ENCODE results near the gene ITPR2.

The ITPR2 gene

DNA sequence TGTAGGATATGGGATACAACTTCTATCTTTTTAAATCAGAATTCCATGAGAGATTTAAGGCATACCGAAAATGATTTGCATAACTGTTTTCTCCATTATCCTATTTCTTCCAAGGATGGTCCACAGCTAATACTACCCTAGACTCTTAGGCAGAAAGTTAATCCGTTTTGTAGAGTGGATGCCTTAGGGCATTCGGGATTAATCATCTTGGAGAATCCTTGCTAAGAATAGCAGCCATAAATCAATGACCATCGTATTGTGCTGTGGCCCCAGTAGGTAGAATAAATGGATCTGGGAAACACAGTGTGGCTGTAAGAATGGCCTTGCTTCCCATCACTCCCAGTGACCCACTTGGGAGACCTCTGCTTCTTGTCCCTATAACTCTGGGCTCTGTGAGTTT, 538.0 kb downstream of the ITPR2 start:
- TF ChIP-seq, protein P1, sequence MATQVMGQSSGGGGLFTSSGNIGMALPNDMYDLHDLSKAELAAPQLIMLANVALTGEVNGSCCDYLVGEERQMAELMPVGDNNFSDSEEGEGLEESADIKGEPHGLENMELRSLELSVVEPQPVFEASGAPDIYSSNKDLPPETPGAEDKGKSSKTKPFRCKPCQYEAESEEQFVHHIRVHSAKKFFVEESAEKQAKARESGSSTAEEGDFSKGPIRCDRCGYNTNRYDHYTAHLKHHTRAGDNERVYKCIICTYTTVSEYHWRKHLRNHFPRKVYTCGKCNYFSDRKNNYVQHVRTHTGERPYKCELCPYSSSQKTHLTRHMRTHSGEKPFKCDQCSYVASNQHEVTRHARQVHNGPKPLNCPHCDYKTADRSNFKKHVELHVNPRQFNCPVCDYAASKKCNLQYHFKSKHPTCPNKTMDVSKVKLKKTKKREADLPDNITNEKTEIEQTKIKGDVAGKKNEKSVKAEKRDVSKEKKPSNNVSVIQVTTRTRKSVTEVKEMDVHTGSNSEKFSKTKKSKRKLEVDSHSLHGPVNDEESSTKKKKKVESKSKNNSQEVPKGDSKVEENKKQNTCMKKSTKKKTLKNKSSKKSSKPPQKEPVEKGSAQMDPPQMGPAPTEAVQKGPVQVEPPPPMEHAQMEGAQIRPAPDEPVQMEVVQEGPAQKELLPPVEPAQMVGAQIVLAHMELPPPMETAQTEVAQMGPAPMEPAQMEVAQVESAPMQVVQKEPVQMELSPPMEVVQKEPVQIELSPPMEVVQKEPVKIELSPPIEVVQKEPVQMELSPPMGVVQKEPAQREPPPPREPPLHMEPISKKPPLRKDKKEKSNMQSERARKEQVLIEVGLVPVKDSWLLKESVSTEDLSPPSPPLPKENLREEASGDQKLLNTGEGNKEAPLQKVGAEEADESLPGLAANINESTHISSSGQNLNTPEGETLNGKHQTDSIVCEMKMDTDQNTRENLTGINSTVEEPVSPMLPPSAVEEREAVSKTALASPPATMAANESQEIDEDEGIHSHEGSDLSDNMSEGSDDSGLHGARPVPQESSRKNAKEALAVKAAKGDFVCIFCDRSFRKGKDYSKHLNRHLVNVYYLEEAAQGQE (IDR thresholded peaks at IDR 0.05; ENCODE audit: insufficient read depth in 1 of 2, low read depth in 2 of 2, low read length in 2 of 2): no peak
- no peak for TF ChIP-seq SIN3A (IDR thresholded peaks at IDR 0.05; ENCODE audit: borderline replicate concordance, insufficient read depth, low read length)
- no peak for TF ChIP-seq FOXP2 (optimal IDR thresholded peaks at IDR 0.05; ENCODE audit: borderline replicate concordance, extremely low read depth, extremely low read length, insufficient read depth)
- TF ChIP-seq POLR2AphosphoS5 (IDR thresholded peaks at IDR 0.05; ENCODE audit: low read depth, low read length): no peak
- no peak for TF ChIP-seq TAF1 (IDR thresholded peaks at IDR 0.05; ENCODE audit: borderline replicate concordance, insufficient read depth, low read length)

GRCh38 chr12:26293612-26294011, 539.4 kb downstream of the ITPR2 start:
- no peak for TF ChIP-seq TAF1 (IDR thresholded peaks at IDR 0.05; ENCODE audit: borderline replicate concordance, insufficient read depth, low read length)
- TF ChIP-seq, protein P1 (IDR thresholded peaks at IDR 0.05; ENCODE audit: insufficient read depth in 1 of 2, low read depth in 2 of 2, low read length in 2 of 2): no peak
- TF ChIP-seq FOXP2 (optimal IDR thresholded peaks at IDR 0.05; ENCODE audit: borderline replicate concordance, extremely low read depth, extremely low read length, insufficient read depth): no peak
- TF ChIP-seq POLR2AphosphoS5 (IDR thresholded peaks at IDR 0.05; ENCODE audit: low read depth, low read length): no peak
- TF ChIP-seq SIN3A (IDR thresholded peaks at IDR 0.05; ENCODE audit: borderline replicate concordance, insufficient read depth, low read length): no peak

DNA sequence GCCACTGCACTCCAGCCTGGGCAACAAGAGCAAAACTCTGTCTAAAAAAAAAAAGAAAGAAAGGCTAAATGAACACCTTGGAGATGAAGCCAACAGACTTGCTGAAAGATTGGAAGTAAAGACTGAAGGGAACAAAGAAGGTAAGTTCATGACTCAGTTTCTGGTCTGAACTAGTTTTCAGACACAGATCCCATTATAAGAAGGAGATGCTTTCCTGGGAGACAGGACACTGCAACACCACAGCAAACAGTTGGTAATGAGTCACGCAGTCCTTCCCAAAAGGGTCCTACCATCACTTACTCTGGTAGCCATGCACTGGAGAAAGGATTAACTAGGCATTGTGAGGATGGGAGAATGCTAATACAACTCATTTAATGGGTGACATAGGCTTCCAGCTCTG, 540.4 kb downstream of the ITPR2 start:
- TF ChIP-seq TAF1 (IDR thresholded peaks at IDR 0.05; ENCODE audit: borderline replicate concordance, insufficient read depth, low read length): no peak
- no peak for TF ChIP-seq FOXP2 (optimal IDR thresholded peaks at IDR 0.05; ENCODE audit: borderline replicate concordance, extremely low read depth, extremely low read length, insufficient read depth)
- TF ChIP-seq SIN3A (IDR thresholded peaks at IDR 0.05; ENCODE audit: borderline replicate concordance, insufficient read depth, low read length): no peak

DNA sequence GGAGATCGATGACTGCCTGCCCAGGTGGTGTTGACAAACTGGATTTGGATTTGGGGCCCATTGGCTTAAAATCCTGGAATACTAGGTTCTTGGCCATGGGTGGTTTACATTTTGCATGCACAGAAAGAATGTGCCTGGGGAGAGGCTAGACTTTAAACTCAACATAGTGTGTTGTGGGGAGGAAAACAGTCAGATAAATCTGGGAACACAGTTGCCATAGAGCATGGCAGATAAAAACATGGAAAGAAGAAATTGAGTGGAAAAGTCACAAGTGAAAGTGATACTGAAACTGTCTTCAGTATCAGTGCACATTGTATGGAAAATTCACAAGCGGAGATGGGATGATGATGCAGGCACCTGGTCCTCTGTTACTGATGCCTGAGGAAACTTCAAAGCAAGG, 542.4 kb downstream of the ITPR2 start:
- TF ChIP-seq FOXP2 (optimal IDR thresholded peaks at IDR 0.05; ENCODE audit: borderline replicate concordance, extremely low read depth, extremely low read length, insufficient read depth): no peak
- TF ChIP-seq SIN3A (IDR thresholded peaks at IDR 0.05; ENCODE audit: borderline replicate concordance, insufficient read depth, low read length): no peak
- TF ChIP-seq, protein P1 (IDR thresholded peaks at IDR 0.05; ENCODE audit: insufficient read depth in 1 of 2, low read depth in 2 of 2, low read length in 2 of 2): no peak
- TF ChIP-seq POLR2AphosphoS5 (IDR thresholded peaks at IDR 0.05; ENCODE audit: low read depth, low read length): no peak
- no peak for TF ChIP-seq TAF1 (IDR thresholded peaks at IDR 0.05; ENCODE audit: borderline replicate concordance, insufficient read depth, low read length)

DNA sequence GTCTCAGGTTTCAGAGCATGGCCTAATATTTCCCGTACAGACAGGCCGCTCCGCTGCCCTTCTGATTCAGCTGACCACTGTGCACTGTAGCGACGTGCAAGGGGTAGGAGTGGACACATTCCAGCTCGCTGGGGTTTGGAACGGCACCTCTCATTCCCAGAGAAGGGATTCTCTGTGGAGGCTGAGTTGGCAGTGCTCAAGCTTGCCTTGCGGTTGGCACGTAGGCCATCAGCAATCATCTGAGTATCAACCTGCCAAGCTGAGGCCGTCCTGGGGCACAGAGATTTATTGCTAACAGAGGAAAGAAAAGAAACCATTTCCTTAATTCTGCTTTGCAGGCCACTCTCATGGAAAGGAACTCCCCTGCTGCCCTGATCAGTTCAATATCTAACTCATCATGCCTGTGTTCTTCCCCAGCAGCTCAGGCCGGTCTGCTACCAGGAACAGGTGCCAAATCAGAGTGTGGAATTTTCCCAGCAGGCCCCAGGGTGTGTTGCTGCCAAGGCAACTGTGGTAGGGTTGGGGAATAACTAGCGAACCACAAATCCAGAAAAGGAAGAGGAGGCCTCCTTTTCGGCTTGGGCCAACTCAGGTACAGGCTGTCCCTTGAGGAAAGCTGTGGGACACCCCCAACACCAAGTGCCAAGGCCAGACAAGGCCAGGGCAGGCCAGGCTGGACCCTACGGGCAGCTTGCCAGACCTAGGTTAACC, 545.2 kb downstream of the ITPR2 start:
- TF ChIP-seq SIN3A (IDR thresholded peaks at IDR 0.05; ENCODE audit: borderline replicate concordance, insufficient read depth, low read length) (no peak), TAF1 (IDR thresholded peaks at IDR 0.05; ENCODE audit: borderline replicate concordance, insufficient read depth, low read length) (no peak), POLR2AphosphoS5 (IDR thresholded peaks at IDR 0.05; ENCODE audit: low read depth, low read length) (no peak), FOXP2 (optimal IDR thresholded peaks at IDR 0.05; ENCODE audit: borderline replicate concordance, extremely low read depth, extremely low read length, insufficient read depth) (no peak)
- TF ChIP-seq, protein P1 (IDR thresholded peaks at IDR 0.05; ENCODE audit: insufficient read depth in 1 of 2, low read depth in 2 of 2, low read length in 2 of 2): no peak

All from PFSK-1 (cell line).